ENCODE results near the gene CYFIP2. TPM values are rescaled to one million over a fixed set of nuclear protein-coding genes. Genes with fewer than 3 reads are reported as not detected.

CYFIP2 gene
- total and polyA plus RNA-seq, 12 donors, result 20.3 to 50.8 (median 31.1) TPM

GRCh38 chr5:157294407-157295091 lies 28.6 kb downstream of the CYFIP2 start:
- no peaks in the 10 kb centered on the region for H3K27me3 ChIP-seq
- peaks cover 0 to 53% (median 0%) of the 10 kb centered on the region in 9 donors for H3K36me3 ChIP-seq
- WGBS, 2 donors, result 81 to 82% methylated on average over 7 of the region's 7 CpGs
- intact Hi-C loops (cut with DNase I), result loop anchor here in 1 of 10 donors (5.0 kb wide), 1 partner anchor 32 kb away; no protein-coding TSS in a partner anchor
- H3K4me1 ChIP-seq, result peaks cover 0 to 15% (median 0%) of the 10 kb centered on the region in 9 donors
- H3K4me3 ChIP-seq, result no peak overlapping the region
- DNase-seq, result no peak
- no peak for ATAC-seq
- no peak overlapping the region for H3K27ac ChIP-seq
- TF ChIP-seq CTCF (IDR thresholded peaks at IDR 0.05), result no peak
- H3K9me3 ChIP-seq, result no peaks in the 10 kb centered on the region

- Histone ChIP-seq H3K27ac (no peak overlapping the region), H3K36me3 (peaks cover 0 to 52% (median 0%) of the 10 kb centered on the region in 9 donors), H3K27me3 (no peaks in the 10 kb centered on the region), H3K4me3 (no peak overlapping the region), H3K9me3 (no peaks in the 10 kb centered on the region), H3K4me1 (peaks cover 0 to 11% (median 0%) of the 10 kb centered on the region in 9 donors)
- intact Hi-C loops (cut with DNase I), result loop anchor here in 1 of 10 donors (5.0 kb wide), 1 partner anchor 33 kb away; no protein-coding TSS in a partner anchor
- no peak for TF ChIP-seq CTCF (IDR thresholded peaks at IDR 0.05)
- no peak for DNase-seq
- 54 to 72% methylated on average over 1 of the region's 1 CpG for WGBS, 2 donors
- no peak for ATAC-seq
Measured at GRCh38 chr5:157295247-157295646, 29.3 kb downstream of the CYFIP2 start.

DNA sequence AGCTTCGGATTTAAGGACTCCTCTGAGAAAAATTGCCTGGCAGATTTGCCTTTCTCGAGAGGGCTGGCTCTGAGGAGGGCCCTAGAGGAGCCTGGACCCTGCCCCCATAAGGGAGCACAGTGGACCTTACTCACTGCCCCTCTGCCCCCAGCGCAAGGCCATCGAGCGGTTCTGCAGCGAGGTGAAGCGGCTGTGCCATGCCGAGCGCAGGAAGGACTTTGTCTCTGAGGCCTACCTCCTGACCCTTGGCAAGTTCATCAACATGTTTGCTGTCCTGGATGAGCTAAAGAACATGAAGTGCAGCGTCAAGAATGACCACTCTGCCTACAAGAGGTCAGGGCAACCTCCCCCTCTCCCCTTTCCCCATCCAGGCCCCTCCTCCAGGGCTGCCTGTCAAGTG lies 34.6 kb downstream of the CYFIP2 start:
- TF ChIP-seq CTCF (IDR thresholded peaks at IDR 0.05), result no peak
- Histone ChIP-seq H3K27ac (no peak overlapping the region), H3K4me3 (no peak overlapping the region), H3K4me1 (peaks cover 0 to 10% (median 0%) of the 10 kb centered on the region in 9 donors), H3K36me3 (peaks cover 0 to 74% (median 0%) of the 10 kb centered on the region in 9 donors), H3K9me3 (no peaks in the 10 kb centered on the region), H3K27me3 (no peaks in the 10 kb centered on the region)
- WGBS, 2 donors, result 90 to 93% methylated on average over 10 of the region's 10 CpGs
- ATAC-seq (no peak), DNase-seq (no peak)
- intact Hi-C loops (cut with DNase I), result loop anchor here in 3 of 10 donors (5.0 kb wide), 2 partner anchors 33 to 43 kb away; partner anchors contain the start of gene CYFIP2 (in 2 of the 3)

DNA sequence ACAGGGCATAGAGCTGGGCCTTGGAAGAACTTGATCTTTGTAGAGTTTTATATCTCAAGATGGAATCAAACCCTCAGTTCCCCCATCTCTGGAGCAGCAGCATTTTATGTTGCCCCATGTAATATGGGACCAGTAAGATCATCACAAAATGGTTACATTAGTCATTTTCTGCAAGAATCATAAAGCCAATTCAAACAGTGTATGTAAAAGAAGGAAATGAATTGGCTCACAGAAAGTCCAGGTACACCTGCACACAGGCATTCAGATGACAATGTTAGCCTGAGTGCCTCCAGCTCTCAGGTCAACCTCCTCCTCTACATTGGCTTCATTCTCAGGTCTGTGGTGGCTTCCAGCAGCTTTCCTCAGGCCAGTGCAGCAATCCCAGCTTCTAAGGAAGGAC lies 35.1 kb downstream of the CYFIP2 start:
- no peaks in the 10 kb centered on the region for H3K27me3 ChIP-seq
- H3K4me3 ChIP-seq, result no peak overlapping the region
- intact Hi-C loops (cut with DNase I), result loop anchor here in 3 of 10 donors (5.0 kb wide), 2 partner anchors 34 to 44 kb away; partner anchors contain the start of gene CYFIP2 (in 2 of the 3)
- no peak for TF ChIP-seq CTCF (IDR thresholded peaks at IDR 0.05)
- ATAC-seq (no peak), DNase-seq (no peak)
- H3K27ac ChIP-seq, result no peak overlapping the region
- H3K4me1 ChIP-seq, result peaks cover 0 to 10% (median 0%) of the 10 kb centered on the region in 9 donors
- no peaks in the 10 kb centered on the region for H3K9me3 ChIP-seq
- H3K36me3 ChIP-seq, result peaks cover 0 to 69% (median 0%) of the 10 kb centered on the region in 9 donors

Measured in heart right ventricle (tissue), 16 donors.